ENCODE data around the gene TAGLN2.

Gene TAGLN2

GRCh38 chr1:159925719-159926078 lies 392 bp upstream of the TAGLN2 start:
- no peak for TF ChIP-seq GATA2 (IDR thresholded peaks at IDR 0.05; ENCODE audit: low read depth, low read length)
- no peak for TF ChIP-seq GATA3 (IDR thresholded peaks at IDR 0.05; ENCODE audit: low read depth, low read length)

- TF ChIP-seq GATA2 (IDR thresholded peaks at IDR 0.05; ENCODE audit: low read depth, low read length) (no peak), GATA3 (IDR thresholded peaks at IDR 0.05; ENCODE audit: low read depth, low read length) (no peak)
These were observed 1.1 kb downstream of the TAGLN2 start for GRCh38 chr1:159924025-159924790.

DNA sequence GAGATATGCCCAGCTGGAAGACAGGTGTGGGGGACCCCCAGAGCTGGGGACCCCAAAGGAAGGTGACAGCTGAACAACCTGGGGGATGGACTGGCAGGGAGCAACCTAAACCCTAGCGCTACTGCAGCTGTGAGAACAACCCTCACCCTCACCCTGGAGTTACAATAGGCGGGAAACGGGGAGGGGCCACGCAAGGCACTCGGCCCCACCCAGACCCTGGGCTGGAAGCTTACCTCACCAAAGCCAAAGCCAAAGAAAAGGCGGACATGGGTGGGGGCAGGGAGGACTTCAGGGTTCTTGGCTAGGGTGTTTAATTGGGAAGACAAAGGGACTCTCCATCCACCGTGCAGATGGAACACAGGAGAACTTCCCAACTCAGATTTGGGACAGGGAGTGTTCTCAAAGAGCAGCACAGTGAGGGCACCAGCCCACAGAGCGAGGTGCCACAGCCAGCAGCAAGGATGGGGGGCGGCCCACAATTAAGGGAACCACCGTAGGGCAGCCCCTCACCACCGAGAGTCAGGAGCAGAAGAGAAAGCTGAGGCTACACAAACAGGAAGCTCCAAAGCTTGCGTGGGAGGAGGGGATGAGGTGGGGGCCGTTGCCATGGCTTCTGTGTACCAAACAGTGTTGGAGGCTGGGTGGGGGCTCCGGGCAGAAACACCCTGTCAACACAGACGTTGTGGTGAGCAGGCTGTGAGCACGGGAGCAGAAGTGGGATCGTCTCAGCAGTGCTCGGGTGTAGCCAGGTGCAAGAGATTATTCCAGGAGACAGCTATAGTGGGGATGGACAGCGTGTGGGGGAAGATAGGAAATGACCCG lies 1.9 kb downstream of the TAGLN2 start:
- TF ChIP-seq GATA3 (IDR thresholded peaks at IDR 0.05; ENCODE audit: low read depth, low read length) (no peak), GATA2 (IDR thresholded peaks at IDR 0.05; ENCODE audit: low read depth, low read length) (no peak)

- TF ChIP-seq GATA2 (IDR thresholded peaks at IDR 0.05; ENCODE audit: low read depth, low read length) (no peak), GATA3 (IDR thresholded peaks at IDR 0.05; ENCODE audit: low read depth, low read length) (no peak)
These were observed 2.6 kb downstream of the TAGLN2 start for GRCh38 chr1:159922511-159923202.

DNA sequence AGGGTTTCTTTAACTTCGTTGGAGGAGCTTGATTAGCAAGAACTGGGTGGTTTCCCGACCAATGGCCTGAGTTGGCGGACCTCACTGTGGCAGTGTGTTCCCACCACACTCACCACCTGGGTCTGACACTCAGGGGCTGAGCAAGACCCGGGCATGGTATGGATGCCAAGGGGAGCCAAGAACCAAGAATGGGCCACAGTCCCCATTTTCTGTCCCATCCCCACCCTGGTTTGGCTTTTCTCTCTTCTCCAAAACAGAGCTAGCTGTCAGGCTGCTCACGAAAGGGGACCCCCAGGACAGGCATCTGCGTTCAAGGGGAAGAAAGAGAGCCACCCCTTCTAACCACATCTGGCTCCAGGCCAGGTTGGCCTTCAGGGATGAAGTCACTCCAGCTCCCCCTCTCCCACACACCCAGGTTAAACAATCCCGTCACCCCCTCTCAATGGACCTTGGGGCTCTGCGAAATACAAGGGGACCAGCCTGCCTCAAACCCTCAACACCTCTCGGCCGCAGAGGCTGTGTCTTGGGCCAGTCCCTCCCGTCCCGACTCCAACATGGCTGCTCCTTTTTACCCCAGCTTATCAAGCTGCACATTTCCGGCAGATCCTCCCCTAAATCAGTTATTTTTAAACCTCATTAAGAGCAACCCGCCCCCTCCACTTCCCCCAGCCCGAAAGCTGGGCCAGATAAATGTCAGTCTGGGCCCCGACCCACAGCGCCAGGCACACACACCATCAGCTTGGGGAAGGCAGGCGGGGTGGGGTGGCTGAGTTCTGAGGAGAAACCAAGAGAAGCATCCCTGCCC lies 3.4 kb downstream of the TAGLN2 start:
- TF ChIP-seq GATA3 (IDR thresholded peaks at IDR 0.05; ENCODE audit: low read depth, low read length) (no peak), GATA2 (IDR thresholded peaks at IDR 0.05; ENCODE audit: low read depth, low read length) (peak; percentile 51; the same call in 1 of the 2 replicates)

- TF ChIP-seq GATA3 (IDR thresholded peaks at IDR 0.05; ENCODE audit: low read depth, low read length) = no peak
- no peak for TF ChIP-seq GATA2 (IDR thresholded peaks at IDR 0.05; ENCODE audit: low read depth, low read length)
These were observed 4.1 kb downstream of the TAGLN2 start for GRCh38 chr1:159921251-159921650.

GRCh38 chr1:159920651-159921050 lies 4.7 kb downstream of the TAGLN2 start:
- TF ChIP-seq GATA2 (IDR thresholded peaks at IDR 0.05; ENCODE audit: low read depth, low read length) (no peak), GATA3 (IDR thresholded peaks at IDR 0.05; ENCODE audit: low read depth, low read length) (no peak)

- TF ChIP-seq GATA3 (IDR thresholded peaks at IDR 0.05; ENCODE audit: low read depth, low read length) (no peak), GATA2 (IDR thresholded peaks at IDR 0.05; ENCODE audit: low read depth, low read length) (no peak)
These were observed 5.1 kb downstream of the TAGLN2 start for GRCh38 chr1:159920202-159920601.

DNA sequence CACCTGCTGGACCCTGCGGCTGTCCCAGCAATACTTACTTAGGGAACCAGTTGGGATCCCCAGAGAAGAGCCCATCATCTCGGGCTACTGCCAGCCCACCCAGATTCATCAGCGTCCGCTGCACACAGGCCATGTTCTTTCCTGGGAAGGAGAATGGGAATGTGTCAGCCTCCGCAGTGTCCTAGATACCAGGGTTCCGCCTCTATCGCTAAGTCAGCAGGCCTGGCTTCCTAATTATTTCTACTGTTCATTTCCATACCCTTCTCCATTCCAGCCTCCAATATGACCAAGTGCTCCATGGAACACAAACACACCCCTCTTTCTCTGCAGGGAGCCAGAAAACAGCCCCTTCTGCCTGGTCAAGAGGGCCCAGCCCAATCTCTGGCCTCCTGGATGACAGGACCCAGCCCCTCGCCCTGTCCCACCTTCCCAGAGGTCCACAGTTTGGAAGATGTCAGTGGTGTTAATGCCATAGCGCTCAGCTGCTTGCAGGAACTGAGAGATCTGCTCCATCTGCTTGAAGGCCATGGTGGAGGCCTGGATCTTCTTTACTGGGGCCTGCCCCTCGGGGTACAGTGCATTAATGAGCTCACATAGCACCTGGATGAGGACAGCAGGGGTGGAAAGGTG lies 6.0 kb downstream of the TAGLN2 start:
- no peak for TF ChIP-seq GATA2 (IDR thresholded peaks at IDR 0.05; ENCODE audit: low read depth, low read length)
- TF ChIP-seq GATA3 (IDR thresholded peaks at IDR 0.05; ENCODE audit: low read depth, low read length) = no peak

DNA sequence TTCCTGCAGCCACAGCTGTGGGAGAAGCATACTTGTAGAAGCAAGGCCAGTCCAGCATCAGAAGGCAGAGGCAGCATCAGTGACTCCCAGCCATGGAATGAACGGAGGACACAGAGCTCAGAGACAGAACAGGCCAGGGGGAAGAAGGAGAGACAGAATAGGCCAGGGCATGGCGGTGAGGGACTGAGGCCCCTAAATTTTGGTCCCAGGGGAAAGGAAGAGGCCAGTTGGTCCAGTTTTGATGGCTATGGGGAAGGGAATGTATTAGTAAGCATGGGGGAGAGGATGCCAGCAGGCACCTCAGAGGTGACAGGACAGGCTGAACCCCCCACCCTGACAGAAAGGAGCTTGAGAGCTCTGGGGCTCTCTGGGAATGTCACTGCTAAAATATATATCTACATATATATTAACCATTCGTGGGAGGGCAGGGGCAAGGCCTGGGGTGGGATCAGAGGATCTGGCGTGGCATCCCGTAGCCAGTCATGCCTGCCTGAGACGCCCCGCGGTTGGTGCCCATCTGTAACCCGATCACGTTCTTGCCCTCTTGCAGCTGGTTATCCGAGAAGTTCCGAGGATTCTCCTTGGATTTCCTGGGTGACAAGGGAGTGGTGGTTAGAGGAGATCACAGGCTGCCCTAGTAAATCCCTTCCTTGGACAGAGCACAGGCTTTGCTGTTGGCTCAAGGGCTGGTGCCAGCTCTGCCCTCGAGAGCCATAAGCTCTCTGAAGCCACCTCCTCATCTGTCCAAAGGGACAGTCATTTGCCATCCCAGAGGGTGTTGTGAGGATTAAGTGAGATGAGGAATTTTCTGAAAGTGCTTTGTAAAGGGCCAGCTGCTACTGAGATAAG lies 6.7 kb downstream of the TAGLN2 start:
- TF ChIP-seq GATA2 (IDR thresholded peaks at IDR 0.05; ENCODE audit: low read depth, low read length) (no peak), GATA3 (IDR thresholded peaks at IDR 0.05; ENCODE audit: low read depth, low read length) (no peak)

- TF ChIP-seq GATA2 (IDR thresholded peaks at IDR 0.05; ENCODE audit: low read depth, low read length) (no peak), GATA3 (IDR thresholded peaks at IDR 0.05; ENCODE audit: low read depth, low read length) (no peak)
These were observed 7.6 kb downstream of the TAGLN2 start for GRCh38 chr1:159917533-159918351.

Measured in SH-SY5Y (cell line).